ENCODE results near the gene TBC1D2B. TPM values are rescaled to one million over a fixed set of nuclear protein-coding genes. Genes with fewer than 3 reads are reported as not detected.
A peak's percentile ranks its signal among the peaks of the same experiment; 100 is the strongest.

Gene TBC1D2B
- total RNA-seq, 1 experiment from 2014 or later, result 18.3 TPM

DNA sequence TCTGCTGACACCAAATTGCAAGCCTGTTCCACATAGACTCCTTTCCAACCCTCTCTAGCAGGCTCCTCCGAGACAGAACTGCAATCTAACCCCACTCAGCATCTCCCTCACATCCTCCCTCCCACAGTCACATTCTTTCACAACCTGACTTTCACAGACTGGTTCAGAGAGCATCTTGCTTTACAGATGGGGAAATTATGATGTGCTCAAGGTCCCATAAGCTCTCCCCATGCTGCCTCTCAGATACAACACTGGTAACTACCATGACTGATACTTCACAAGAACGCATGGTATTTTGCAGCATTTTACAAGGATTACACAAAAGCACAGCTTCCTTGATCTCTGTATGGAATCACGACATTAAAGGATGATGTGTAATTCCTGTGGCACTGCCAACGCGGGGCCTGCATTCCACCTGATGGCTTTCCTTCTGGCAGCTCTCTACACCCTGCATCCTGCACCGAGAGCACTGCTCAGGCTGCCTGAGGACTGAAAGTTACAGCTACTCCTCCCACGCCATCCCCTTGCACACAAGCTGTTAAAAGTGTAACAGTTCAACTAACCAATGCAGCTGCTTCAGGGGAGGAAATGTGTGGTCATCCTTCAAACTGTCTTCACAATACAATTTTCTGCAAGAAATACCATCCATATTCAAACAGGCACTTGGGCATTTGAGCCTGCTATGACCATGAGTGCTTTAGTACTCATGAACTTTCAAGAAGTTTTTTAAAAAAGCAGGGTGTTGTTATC, 27.6 kb downstream of the TBC1D2B start:
- Mint-ChIP-seq H3K27me3 (ENCODE audit: low read depth) (no peaks in the 10 kb centered on the region), H3K9me3 (no peaks in the 10 kb centered on the region), H3K4me3 (no peak overlapping the region), H3K36me3 (no peaks in the 10 kb centered on the region), H3K27ac (no peak overlapping the region), H3K4me1 (peaks cover 21% of the 10 kb centered on the region)
- TF ChIP-seq ZNF138 (CRISPR knock-in tag; conservative IDR thresholded peaks at IDR 0.05) (no peak), ZNF512 (CRISPR knock-in tag; IDR thresholded peaks at IDR 0.05; ENCODE audit: borderline replicate concordance) (no peak), ZNF232 (CRISPR knock-in tag; IDR thresholded peaks at IDR 0.05) (no peak), CREM (CRISPR knock-in tag; IDR thresholded peaks at IDR 0.05) (no peak), NR3C1 (CRISPR knock-in tag; conservative IDR thresholded peaks at IDR 0.05; ENCODE audit: low read depth) (no peak), ATF2 (CRISPR knock-in tag; IDR thresholded peaks at IDR 0.05; ENCODE audit: borderline replicate concordance, low read depth) (no peak), SMAD4 (CRISPR knock-in tag; IDR thresholded peaks at IDR 0.05) (no peak)
- TF ChIP-seq, protein P1, sequence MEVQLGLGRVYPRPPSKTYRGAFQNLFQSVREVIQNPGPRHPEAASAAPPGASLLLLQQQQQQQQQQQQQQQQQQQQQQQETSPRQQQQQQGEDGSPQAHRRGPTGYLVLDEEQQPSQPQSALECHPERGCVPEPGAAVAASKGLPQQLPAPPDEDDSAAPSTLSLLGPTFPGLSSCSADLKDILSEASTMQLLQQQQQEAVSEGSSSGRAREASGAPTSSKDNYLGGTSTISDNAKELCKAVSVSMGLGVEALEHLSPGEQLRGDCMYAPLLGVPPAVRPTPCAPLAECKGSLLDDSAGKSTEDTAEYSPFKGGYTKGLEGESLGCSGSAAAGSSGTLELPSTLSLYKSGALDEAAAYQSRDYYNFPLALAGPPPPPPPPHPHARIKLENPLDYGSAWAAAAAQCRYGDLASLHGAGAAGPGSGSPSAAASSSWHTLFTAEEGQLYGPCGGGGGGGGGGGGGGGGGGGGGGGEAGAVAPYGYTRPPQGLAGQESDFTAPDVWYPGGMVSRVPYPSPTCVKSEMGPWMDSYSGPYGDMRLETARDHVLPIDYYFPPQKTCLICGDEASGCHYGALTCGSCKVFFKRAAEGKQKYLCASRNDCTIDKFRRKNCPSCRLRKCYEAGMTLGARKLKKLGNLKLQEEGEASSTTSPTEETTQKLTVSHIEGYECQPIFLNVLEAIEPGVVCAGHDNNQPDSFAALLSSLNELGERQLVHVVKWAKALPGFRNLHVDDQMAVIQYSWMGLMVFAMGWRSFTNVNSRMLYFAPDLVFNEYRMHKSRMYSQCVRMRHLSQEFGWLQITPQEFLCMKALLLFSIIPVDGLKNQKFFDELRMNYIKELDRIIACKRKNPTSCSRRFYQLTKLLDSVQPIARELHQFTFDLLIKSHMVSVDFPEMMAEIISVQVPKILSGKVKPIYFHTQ (CRISPR knock-in tag; IDR thresholded peaks at IDR 0.05), result no peak
- ChIA-PET POLR2A (no interaction called here), CTCF (interaction anchor here (1.0 to 3.2 kb wide), 6 partner anchors 26 to 139 kb away, joined by 3 to 16 read pairs (median 6); no protein-coding TSS in a partner anchor)
- ATAC-seq (no peak), DNase-seq (ENCODE audit: low spot score) (no peak)

- H3K4me1 Mint-ChIP-seq, result peaks cover 21% of the 10 kb centered on the region
- POLR2A ChIA-PET, result no interaction called here
- H3K4me3 Mint-ChIP-seq, result no peak overlapping the region
- no peak for DNase-seq (ENCODE audit: low spot score)
- CTCF ChIA-PET, result interaction anchor here (2.7 kb wide), 1 partner anchor 48 kb away, joined by 7 read pairs; no protein-coding TSS in a partner anchor
- H3K27me3 Mint-ChIP-seq (ENCODE audit: low read depth), result no peaks in the 10 kb centered on the region
- H3K36me3 Mint-ChIP-seq, result peaks cover 7% of the 10 kb centered on the region
- ATAC-seq, result no peak
- H3K27ac Mint-ChIP-seq, result 0 out of 2 replicates have a peak overlapping the region, but pooled peaks have one; percentile 21
- no peaks in the 10 kb centered on the region for H3K9me3 Mint-ChIP-seq
- TF ChIP-seq ZNF512 (CRISPR knock-in tag; IDR thresholded peaks at IDR 0.05; ENCODE audit: borderline replicate concordance), result no peak
- no peak for TF ChIP-seq SP1 (CRISPR knock-in tag; conservative IDR thresholded peaks at IDR 0.05)
- no peak for TF ChIP-seq JAZF1 (CRISPR knock-in tag; IDR thresholded peaks at IDR 0.05)
- no peak for TF ChIP-seq SOX15 (CRISPR knock-in tag; IDR thresholded peaks at IDR 0.05)
- no peak for TF ChIP-seq FOXK1 (CRISPR knock-in tag; IDR thresholded peaks at IDR 0.05)
- TF ChIP-seq, protein P2, sequence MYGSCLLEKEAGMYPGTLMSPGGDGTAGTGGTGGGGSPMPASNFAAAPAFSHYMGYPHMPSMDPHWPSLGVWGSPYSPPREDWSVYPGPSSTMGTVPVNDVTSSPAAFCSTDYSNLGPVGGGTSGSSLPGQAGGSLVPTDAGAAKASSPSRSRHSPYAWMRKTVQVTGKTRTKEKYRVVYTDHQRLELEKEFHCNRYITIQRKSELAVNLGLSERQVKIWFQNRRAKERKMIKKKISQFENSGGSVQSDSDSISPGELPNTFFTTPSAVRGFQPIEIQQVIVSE (CRISPR knock-in tag; IDR thresholded peaks at IDR 0.05; ENCODE audit: borderline replicate concordance), result no peak
- TF ChIP-seq TP53 (CRISPR knock-in tag; IDR thresholded peaks at IDR 0.05), result no peak
- TF ChIP-seq, protein P3, sequence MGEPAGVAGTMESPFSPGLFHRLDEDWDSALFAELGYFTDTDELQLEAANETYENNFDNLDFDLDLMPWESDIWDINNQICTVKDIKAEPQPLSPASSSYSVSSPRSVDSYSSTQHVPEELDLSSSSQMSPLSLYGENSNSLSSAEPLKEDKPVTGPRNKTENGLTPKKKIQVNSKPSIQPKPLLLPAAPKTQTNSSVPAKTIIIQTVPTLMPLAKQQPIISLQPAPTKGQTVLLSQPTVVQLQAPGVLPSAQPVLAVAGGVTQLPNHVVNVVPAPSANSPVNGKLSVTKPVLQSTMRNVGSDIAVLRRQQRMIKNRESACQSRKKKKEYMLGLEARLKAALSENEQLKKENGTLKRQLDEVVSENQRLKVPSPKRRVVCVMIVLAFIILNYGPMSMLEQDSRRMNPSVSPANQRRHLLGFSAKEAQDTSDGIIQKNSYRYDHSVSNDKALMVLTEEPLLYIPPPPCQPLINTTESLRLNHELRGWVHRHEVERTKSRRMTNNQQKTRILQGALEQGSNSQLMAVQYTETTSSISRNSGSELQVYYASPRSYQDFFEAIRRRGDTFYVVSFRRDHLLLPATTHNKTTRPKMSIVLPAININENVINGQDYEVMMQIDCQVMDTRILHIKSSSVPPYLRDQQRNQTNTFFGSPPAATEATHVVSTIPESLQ (CRISPR knock-in tag; IDR thresholded peaks at IDR 0.05), result no peak
- TF ChIP-seq IRF2 (CRISPR knock-in tag; IDR thresholded peaks at IDR 0.05; ENCODE audit: borderline replicate concordance, low read depth), result no peak
- TF ChIP-seq TEAD1 (CRISPR knock-in tag; IDR thresholded peaks at IDR 0.05), result no peak
- no peak for TF ChIP-seq NFE2L1 (CRISPR knock-in tag; IDR thresholded peaks at IDR 0.05)
- no peak for TF ChIP-seq ZNF416 (CRISPR knock-in tag; IDR thresholded peaks at IDR 0.05)
- TF ChIP-seq, protein P4, sequence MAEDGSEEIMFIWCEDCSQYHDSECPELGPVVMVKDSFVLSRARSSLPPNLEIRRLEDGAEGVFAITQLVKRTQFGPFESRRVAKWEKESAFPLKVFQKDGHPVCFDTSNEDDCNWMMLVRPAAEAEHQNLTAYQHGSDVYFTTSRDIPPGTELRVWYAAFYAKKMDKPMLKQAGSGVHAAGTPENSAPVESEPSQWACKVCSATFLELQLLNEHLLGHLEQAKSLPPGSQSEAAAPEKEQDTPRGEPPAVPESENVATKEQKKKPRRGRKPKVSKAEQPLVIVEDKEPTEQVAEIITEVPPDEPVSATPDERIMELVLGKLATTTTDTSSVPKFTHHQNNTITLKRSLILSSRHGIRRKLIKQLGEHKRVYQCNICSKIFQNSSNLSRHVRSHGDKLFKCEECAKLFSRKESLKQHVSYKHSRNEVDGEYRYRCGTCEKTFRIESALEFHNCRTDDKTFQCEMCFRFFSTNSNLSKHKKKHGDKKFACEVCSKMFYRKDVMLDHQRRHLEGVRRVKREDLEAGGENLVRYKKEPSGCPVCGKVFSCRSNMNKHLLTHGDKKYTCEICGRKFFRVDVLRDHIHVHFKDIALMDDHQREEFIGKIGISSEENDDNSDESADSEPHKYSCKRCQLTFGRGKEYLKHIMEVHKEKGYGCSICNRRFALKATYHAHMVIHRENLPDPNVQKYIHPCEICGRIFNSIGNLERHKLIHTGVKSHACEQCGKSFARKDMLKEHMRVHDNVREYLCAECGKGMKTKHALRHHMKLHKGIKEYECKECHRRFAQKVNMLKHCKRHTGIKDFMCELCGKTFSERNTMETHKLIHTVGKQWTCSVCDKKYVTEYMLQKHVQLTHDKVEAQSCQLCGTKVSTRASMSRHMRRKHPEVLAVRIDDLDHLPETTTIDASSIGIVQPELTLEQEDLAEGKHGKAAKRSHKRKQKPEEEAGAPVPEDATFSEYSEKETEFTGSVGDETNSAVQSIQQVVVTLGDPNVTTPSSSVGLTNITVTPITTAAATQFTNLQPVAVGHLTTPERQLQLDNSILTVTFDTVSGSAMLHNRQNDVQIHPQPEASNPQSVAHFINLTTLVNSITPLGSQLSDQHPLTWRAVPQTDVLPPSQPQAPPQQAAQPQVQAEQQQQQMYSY (CRISPR knock-in tag; IDR thresholded peaks at IDR 0.05), result no peak
These were observed 28.9 kb downstream of the TBC1D2B start for GRCh38 chr15:78048628-78048920.

Data from WTC11 (cell line).